ENCODE measurements around the gene VTI1A.
A peak's percentile ranks its signal among the peaks of the same experiment; 100 is the strongest.

The VTI1A gene

DNA sequence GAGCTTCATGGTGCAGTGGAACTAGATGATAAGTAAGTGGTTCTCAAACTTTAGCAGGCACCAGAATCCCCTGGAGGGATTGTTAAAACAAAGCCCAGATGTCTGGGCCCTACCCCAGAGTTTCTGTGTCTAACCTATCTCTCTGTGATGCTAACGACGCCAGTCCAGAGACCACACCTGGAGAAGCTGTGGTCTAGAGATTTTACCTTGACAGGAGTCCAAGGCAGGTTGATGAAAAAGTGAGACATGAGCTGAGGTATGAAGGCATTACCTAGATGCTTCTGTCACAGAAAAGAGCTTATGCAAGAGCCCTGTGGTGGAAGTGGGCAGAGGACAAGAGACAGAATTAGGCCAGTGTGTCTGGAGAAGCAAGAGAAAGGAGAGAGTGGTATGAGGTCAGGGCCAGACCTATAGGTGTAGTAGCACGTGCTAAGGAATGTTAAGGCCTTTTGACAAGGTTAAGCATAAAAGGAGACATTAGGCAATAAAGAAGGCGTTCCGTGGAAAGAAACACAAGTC is 318.8 kb downstream of the VTI1A start:
- Histone ChIP-seq H3K27me3 (replicated peaks; ENCODE audit: control insufficient read depth, insufficient read depth, low read length) (no peaks in the 10 kb centered on the region), H3K4me3 (ENCODE audit: low read length) (no peak overlapping the region), H3K4me1 (ENCODE audit: control insufficient read depth, insufficient read depth, low read length) (peaks cover 10% of the 10 kb centered on the region), H3K9me3 (ENCODE audit: control insufficient read depth, low read length) (no peaks in the 10 kb centered on the region), H3K36me3 (ENCODE audit: control insufficient read depth, insufficient read depth, low read length, severe bottlenecking) (no peaks in the 10 kb centered on the region), H3K9ac (ENCODE audit: low read length) (no peak overlapping the region)
- DNase-seq (ENCODE audit: low read depth), result no peak

DNA sequence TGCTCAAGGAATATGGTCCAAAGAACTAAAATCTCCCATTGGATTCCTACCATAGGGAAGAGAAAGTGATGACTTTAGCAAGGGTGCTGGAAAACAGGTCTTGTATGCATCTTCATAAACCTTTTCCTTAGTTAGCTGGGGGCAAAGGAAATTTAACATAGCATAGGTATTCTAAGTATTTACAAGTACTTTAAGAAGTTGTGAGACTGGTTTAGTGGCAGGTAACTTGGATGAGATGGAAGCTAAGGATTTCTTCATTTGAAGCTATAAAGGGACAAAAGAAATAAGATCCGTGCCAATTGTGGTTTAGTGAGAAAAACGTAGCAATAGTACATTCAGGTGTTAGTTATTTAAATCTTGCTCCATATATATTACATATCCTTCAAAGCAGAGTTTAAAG is 319.6 kb downstream of the VTI1A start:
- DNase-seq (ENCODE audit: low read depth), result no peak
- Histone ChIP-seq H3K9ac (ENCODE audit: low read length) (no peak overlapping the region), H3K4me3 (ENCODE audit: low read length) (no peak overlapping the region), H3K36me3 (ENCODE audit: control insufficient read depth, insufficient read depth, low read length, severe bottlenecking) (no peaks in the 10 kb centered on the region), H3K9me3 (ENCODE audit: control insufficient read depth, low read length) (no peaks in the 10 kb centered on the region), H3K4me1 (ENCODE audit: control insufficient read depth, insufficient read depth, low read length) (peaks cover 10% of the 10 kb centered on the region), H3K27me3 (replicated peaks; ENCODE audit: control insufficient read depth, insufficient read depth, low read length) (no peaks in the 10 kb centered on the region)

DNA sequence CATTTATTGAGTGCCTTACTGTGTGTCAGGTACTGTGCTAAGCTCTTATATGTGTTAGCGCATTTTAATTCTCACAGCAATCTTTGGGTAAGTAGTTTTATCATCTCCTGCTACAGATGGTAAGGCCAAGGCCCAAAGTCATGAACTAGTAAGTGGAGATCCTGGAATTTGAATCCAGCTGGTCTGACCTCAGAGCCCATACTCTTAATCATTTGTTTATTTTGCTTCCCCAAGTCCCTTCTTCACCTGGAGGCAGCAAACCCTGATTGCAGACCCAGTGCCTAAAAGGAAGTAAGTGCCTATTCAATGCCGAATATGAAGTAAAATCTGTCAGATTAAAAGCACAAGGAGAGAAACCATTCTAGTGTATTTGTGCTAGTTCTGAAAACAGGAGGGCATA is 320.1 kb downstream of the VTI1A start:
- H3K36me3 ChIP-seq (ENCODE audit: control insufficient read depth, insufficient read depth, low read length, severe bottlenecking), result no peaks in the 10 kb centered on the region
- no peaks in the 10 kb centered on the region for H3K27me3 ChIP-seq (replicated peaks; ENCODE audit: control insufficient read depth, insufficient read depth, low read length)
- peaks cover 10% of the 10 kb centered on the region for H3K4me1 ChIP-seq (ENCODE audit: control insufficient read depth, insufficient read depth, low read length)
- no peak overlapping the region for H3K4me3 ChIP-seq (ENCODE audit: low read length)
- no peak overlapping the region for H3K9ac ChIP-seq (ENCODE audit: low read length)
- H3K9me3 ChIP-seq (ENCODE audit: control insufficient read depth, low read length), result no peaks in the 10 kb centered on the region
- no peak for DNase-seq (ENCODE audit: low read depth)

DNA sequence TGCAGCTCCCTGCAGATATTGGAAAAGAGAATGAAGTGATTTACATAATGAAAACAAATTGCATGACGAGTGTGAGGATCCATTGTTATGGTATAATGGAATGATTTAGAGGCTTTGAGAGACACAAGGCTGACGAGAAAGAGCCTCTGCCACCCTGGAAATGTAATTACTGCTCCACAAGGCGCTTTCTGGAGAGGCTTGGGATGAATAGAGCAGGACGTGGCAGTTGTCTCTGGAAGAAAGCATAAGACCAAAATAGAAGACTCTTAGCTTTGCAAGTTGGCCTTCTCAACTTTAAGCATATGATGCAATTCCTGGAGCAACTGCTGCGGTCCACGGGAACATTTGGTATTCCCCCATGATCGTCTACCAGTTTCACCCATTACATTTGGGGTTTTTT is 321.1 kb downstream of the VTI1A start:
- H3K4me3 ChIP-seq (ENCODE audit: low read length), result no peak overlapping the region
- H3K36me3 ChIP-seq (ENCODE audit: control insufficient read depth, insufficient read depth, low read length, severe bottlenecking), result no peaks in the 10 kb centered on the region
- no peak for DNase-seq (ENCODE audit: low read depth)
- no peaks in the 10 kb centered on the region for H3K27me3 ChIP-seq (replicated peaks; ENCODE audit: control insufficient read depth, insufficient read depth, low read length)
- H3K9me3 ChIP-seq (ENCODE audit: control insufficient read depth, low read length), result no peaks in the 10 kb centered on the region
- peaks cover 10% of the 10 kb centered on the region for H3K4me1 ChIP-seq (ENCODE audit: control insufficient read depth, insufficient read depth, low read length)
- no peak overlapping the region for H3K9ac ChIP-seq (ENCODE audit: low read length)

DNA sequence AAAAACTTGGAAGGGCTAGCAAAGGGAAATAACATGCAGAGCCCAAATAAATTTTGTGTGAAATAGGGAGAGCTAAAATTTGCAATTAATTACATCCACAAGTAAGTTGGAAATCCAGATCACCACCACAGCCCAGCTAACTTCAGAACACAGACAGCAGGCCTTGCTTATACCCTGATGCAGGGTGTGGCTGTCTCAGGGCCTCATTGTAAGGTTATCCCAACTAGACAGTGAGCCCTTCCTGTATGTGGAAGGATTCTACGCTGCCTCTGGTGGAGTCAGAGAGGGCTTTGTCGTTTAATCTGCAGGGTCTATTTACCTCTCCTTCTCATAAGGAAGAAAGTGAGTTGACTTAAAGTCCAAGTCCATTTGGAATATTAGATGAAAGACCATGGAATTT is 322.1 kb downstream of the VTI1A start:
- DNase-seq (ENCODE audit: low read depth), result no peak
- Histone ChIP-seq H3K4me1 (ENCODE audit: control insufficient read depth, insufficient read depth, low read length) (peaks cover 10% of the 10 kb centered on the region), H3K27me3 (replicated peaks; ENCODE audit: control insufficient read depth, insufficient read depth, low read length) (no peaks in the 10 kb centered on the region), H3K36me3 (ENCODE audit: control insufficient read depth, insufficient read depth, low read length, severe bottlenecking) (no peaks in the 10 kb centered on the region), H3K9me3 (ENCODE audit: control insufficient read depth, low read length) (no peaks in the 10 kb centered on the region), H3K4me3 (ENCODE audit: low read length) (no peak overlapping the region), H3K9ac (ENCODE audit: low read length) (no peak overlapping the region)

DNA sequence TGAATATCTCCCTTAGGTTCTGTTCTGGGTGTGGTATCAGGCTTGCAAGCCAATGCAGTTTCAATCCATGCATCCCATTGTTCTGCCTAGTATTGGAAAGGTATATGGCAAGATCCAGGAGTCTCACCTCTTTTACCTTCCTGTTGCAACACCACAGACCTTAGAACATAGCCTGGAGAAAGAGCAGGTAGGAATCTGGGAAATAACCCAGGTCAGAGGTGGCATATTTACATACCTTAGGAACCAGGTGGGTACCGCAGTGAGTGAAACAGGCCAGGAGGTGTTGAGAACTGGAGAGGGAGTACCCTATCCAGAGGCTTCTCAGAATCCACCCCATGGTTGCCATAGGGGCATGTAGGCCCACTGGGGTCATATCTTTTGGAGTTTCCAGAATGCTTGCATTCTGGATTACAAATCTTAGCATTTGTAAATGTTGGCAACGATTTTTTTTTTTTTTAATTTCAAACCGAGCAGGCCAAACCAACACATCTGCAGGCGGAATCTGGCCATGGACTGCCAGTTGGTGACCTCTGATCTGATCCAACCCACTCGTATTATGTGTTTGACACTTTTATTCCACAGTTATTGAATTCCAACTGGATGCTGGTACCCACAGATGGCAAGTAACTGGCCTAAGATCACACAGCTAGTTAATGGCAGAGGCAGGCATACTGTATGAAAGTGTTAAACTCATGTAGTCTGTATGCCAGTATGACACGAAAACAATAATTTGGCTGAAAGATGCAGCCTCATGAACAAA is 322.8 kb downstream of the VTI1A start:
- Histone ChIP-seq H3K4me3 (ENCODE audit: low read length) (no peak overlapping the region), H3K27me3 (replicated peaks; ENCODE audit: control insufficient read depth, insufficient read depth, low read length) (no peaks in the 10 kb centered on the region), H3K9ac (ENCODE audit: low read length) (no peak overlapping the region), H3K4me1 (ENCODE audit: control insufficient read depth, insufficient read depth, low read length) (peaks cover 10% of the 10 kb centered on the region), H3K36me3 (ENCODE audit: control insufficient read depth, insufficient read depth, low read length, severe bottlenecking) (no peaks in the 10 kb centered on the region), H3K9me3 (ENCODE audit: control insufficient read depth, low read length) (no peaks in the 10 kb centered on the region)
- DNase-seq (ENCODE audit: low read depth), result no peak

DNA sequence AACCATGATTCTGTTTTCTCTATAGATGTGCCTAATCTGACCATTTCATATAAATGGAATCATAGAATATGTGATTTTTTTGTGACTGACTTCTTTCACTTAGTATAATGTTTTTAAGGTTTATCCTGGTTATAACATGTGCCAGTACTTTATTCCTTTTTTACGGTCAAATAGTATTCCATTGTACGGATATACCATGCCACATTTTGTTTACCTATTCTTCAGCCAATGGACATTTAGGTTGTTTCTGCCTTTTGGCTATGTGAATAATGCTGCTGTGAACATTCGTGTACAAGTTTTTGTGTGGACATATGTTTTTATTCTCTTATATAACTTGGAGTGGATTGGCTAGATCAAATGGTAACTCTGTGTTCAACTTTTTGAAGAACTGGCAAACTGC is 324.7 kb downstream of the VTI1A start:
- H3K36me3 ChIP-seq (ENCODE audit: control insufficient read depth, insufficient read depth, low read length, severe bottlenecking), result no peaks in the 10 kb centered on the region
- DNase-seq (ENCODE audit: low read depth), result no peak

DNA sequence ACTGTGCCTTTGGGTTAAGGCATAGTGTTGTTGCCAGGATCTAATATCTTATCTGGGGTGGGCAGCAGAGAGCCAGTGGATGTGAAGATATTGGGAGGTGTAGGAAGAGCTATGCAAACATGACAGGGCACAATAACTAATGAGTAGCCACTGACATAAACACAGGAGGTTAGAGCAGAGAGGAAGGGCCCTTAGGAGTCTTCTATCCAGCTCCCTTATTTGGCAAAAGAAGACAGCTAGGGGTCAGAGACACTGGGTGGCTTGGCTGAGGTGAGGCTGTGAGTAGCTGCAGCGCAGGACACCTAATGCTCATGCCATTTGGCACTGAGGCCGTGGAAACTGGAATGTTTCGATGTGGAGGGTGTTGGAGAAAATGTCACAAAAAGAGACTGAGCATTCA is 326.8 kb downstream of the VTI1A start:
- DNase-seq (ENCODE audit: low read depth), result no peak

More for the DNA sequence above, 324.7 kb downstream of the VTI1A start:
- Histone ChIP-seq H3K27me3 (replicated peaks; ENCODE audit: control insufficient read depth, insufficient read depth, low read length) (no peaks in the 10 kb centered on the region), H3K4me3 (ENCODE audit: low read length) (no peak overlapping the region), H3K9ac (ENCODE audit: low read length) (no peak overlapping the region), H3K9me3 (ENCODE audit: control insufficient read depth, low read length) (no peaks in the 10 kb centered on the region), H3K4me1 (ENCODE audit: control insufficient read depth, insufficient read depth, low read length) (peaks cover 15% of the 10 kb centered on the region)

DNA sequence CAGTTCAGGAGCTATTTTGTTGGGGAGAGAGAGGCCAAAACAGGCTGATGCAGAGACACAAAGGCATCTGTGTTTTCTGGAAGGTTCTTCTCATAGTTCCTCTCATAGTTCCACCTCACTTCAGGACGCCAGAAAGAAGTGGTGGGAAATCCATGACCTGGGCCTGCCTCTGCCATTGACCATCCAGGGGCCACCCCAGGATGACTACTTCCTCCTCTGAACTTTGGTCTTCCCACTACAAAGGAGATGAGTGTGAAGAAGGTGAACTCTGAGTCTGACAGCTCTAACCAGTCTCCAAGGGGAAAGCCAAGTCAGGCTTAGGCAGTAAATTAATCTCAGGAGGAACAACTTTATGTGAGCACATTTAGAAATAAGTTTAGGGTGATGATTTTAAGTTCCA is 327.2 kb downstream of the VTI1A start:
- H3K4me3 ChIP-seq (ENCODE audit: low read length), result no peak overlapping the region
- no peaks in the 10 kb centered on the region for H3K9me3 ChIP-seq (ENCODE audit: control insufficient read depth, low read length)
- H3K27me3 ChIP-seq (replicated peaks; ENCODE audit: control insufficient read depth, insufficient read depth, low read length), result no peaks in the 10 kb centered on the region
- no peak overlapping the region for H3K9ac ChIP-seq (ENCODE audit: low read length)
- H3K4me1 ChIP-seq (ENCODE audit: control insufficient read depth, insufficient read depth, low read length), result peaks cover 16% of the 10 kb centered on the region
- DNase-seq (ENCODE audit: low read depth), result no peak
- H3K36me3 ChIP-seq (ENCODE audit: control insufficient read depth, insufficient read depth, low read length, severe bottlenecking), result no peaks in the 10 kb centered on the region

More for the DNA sequence above, 326.8 kb downstream of the VTI1A start:
- Histone ChIP-seq H3K9ac (ENCODE audit: low read length) (no peak overlapping the region), H3K9me3 (ENCODE audit: control insufficient read depth, low read length) (no peaks in the 10 kb centered on the region), H3K4me3 (ENCODE audit: low read length) (no peak overlapping the region), H3K27me3 (replicated peaks; ENCODE audit: control insufficient read depth, insufficient read depth, low read length) (no peaks in the 10 kb centered on the region), H3K36me3 (ENCODE audit: control insufficient read depth, insufficient read depth, low read length, severe bottlenecking) (no peaks in the 10 kb centered on the region), H3K4me1 (ENCODE audit: control insufficient read depth, insufficient read depth, low read length) (peaks cover 12% of the 10 kb centered on the region)

DNA sequence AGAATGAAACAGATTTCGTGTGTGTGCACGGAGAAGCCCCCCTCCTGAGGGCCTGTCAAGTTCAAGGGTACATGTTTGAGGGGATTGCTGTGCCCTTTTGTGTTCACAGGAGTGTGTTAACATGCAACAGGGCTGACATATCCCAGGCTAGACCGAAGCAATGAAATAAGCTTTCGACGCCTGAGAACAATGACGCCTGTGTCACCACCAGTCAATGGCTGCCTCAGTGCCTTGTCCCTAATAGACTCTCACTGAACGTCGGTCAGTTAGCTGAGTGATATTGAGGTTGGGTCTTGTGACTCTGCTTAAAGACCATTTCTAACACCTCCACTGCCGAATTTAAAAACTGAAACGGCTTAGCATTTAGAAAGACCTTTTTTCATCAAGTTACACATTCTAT is 327.8 kb downstream of the VTI1A start:
- Histone ChIP-seq H3K4me1 (ENCODE audit: control insufficient read depth, insufficient read depth, low read length) (peaks cover 22% of the 10 kb centered on the region), H3K27me3 (replicated peaks; ENCODE audit: control insufficient read depth, insufficient read depth, low read length) (no peaks in the 10 kb centered on the region), H3K36me3 (ENCODE audit: control insufficient read depth, insufficient read depth, low read length, severe bottlenecking) (no peaks in the 10 kb centered on the region), H3K4me3 (ENCODE audit: low read length) (no peak overlapping the region), H3K9me3 (ENCODE audit: control insufficient read depth, low read length) (no peaks in the 10 kb centered on the region), H3K9ac (ENCODE audit: low read length) (no peak overlapping the region)
- no peak for DNase-seq (ENCODE audit: low read depth)

DNA sequence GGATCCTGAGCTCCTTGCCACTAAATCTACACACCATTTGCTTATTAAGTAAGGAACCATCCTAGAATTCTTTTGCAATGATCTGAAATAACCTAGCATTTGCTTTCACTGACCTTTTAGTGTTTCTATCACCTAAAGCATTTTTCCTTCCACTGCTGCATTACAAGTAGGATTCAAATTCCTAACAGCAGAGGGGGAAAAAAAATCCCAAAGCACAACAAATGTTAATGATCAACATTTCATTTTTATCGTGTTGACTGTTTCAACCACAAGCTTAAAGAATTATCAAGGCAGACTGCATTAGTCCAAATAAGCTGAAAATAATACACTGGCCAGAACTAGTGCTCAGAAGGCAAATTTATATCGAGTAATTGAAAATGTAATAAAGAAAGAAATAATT is 328.4 kb downstream of the VTI1A start:
- H3K9me3 ChIP-seq (ENCODE audit: control insufficient read depth, low read length), result no peaks in the 10 kb centered on the region
- peak; percentile 45 for DNase-seq (ENCODE audit: low read depth)
- H3K4me1 ChIP-seq (ENCODE audit: control insufficient read depth, insufficient read depth, low read length), result peaks cover 25% of the 10 kb centered on the region
- H3K9ac ChIP-seq (ENCODE audit: low read length), result no peak overlapping the region
- H3K4me3 ChIP-seq (ENCODE audit: low read length), result no peak overlapping the region
- H3K36me3 ChIP-seq (ENCODE audit: control insufficient read depth, insufficient read depth, low read length, severe bottlenecking), result no peaks in the 10 kb centered on the region
- no peaks in the 10 kb centered on the region for H3K27me3 ChIP-seq (replicated peaks; ENCODE audit: control insufficient read depth, insufficient read depth, low read length)

Data from adipocyte (in vitro differentiated cells).